Activated CD8-positive, alpha-beta memory T cell treated with anti-CD3 and anti-CD28 coated beads, Interleukin-2, amount 50 U/mL, for 1 hour (primary cell): Measurements from ENCODE around the gene IRF4.
"Not testable (repeated sequence)": the region's sequence is repeated elsewhere in the genome, so short reads cannot be mapped to it uniquely, and the experiment has no call there.

ENCODE experiments used
- DNase-seq: peaks from one replicate; pipeline ENCODE4 v3.0.0-alpha.2; 2020; ENCODE audit errors: extremely low read depth

The IRF4 gene

DNA sequence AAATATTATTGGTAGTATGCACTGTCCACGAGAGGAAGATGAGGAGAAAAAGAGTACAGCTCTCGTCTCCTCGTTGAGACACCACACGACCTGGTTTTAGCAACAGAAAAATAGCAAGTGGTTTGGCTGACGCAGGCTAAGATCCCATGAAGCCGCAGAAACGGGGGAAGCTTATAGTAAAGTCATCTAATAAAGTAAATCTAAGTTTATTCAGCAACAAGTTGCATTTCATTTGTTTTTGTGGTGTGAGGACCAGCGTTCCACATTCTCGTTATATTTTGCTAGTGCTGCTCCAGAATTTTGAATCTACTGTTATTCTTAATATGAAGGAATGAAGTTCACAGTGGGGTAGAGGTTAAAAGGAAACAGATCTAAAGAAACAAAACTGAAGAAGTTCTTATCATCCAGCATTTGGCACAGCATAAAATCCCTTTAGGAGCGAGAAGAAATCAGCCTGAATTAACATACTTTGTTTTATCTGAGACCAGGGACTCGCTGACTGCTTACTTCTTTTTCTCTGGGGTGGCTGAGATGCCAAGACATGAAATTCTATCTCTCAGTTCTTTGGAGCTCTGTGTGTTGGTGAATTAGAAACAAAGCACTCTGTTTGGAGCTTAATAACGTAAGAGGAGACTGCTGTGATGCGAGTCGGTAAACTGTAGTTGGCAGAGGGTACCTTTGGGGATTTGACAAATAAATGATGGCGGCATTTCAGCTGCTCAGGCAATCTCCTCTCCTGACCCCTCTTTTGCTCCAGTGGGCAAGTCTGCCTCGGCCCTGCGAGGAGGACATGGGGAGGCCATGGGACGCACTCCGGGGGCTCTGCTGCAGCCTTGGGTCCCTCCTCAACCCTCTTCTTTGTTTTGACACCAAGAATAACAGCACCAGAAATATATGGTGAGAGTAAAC, 24.9 kb upstream of the IRF4 start:
- no peak for DNase-seq

DNA sequence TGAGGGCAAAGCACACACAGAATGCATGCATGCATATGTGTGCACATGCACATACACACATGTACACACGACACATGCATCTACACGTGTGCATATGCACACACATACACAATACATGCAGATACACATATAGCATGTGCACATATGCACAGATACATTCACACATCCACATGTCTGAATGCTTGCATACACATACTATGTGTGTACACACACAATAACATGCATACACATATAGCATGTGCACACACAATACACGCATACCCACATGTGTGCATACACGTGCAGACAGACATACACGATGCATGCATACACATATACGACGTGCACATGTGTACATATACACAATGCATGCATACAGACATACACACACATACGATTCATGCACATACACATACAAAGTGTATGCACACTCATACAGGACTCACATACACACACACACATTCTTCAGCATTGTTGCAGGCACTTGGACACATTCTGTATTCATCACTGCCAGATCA, 24.2 kb upstream of the IRF4 start:
- DNase-seq = no peak

DNA sequence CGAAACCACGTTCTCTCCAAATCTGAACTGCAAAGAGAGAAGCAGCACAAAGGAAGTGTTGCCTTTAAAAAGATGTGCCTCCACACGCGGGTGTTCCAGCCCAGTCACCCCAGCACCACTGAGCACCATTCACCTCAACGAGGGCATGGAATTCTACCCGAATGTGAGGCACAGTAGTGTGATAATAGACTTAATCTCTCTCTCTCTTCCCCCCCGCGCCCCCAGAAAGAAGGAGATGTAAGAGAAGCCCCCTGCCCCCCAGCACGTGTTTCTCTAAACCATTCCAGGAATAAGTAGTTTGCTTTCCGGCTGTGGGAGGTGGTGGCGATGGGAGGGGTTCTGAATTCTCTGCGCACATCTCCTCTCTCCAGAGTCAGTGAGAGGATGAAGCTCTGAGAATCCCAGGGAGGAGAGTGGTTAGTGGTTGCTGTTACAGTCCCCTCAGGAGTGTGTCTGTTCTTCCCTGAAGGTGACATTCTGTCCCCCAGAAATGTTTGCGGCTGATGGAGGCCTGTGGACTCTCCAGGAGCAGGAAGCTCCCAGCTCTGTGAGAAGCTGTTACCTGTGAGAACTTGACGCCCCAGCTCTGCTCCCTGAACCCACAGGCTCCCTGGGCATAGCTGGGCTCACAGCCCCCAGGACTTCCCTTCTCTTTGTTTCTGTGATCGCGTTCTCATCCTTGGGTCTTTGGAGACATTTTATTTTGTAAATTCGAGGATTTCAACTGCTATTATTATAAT, 23.5 kb upstream of the IRF4 start:
- no peak for DNase-seq

DNA sequence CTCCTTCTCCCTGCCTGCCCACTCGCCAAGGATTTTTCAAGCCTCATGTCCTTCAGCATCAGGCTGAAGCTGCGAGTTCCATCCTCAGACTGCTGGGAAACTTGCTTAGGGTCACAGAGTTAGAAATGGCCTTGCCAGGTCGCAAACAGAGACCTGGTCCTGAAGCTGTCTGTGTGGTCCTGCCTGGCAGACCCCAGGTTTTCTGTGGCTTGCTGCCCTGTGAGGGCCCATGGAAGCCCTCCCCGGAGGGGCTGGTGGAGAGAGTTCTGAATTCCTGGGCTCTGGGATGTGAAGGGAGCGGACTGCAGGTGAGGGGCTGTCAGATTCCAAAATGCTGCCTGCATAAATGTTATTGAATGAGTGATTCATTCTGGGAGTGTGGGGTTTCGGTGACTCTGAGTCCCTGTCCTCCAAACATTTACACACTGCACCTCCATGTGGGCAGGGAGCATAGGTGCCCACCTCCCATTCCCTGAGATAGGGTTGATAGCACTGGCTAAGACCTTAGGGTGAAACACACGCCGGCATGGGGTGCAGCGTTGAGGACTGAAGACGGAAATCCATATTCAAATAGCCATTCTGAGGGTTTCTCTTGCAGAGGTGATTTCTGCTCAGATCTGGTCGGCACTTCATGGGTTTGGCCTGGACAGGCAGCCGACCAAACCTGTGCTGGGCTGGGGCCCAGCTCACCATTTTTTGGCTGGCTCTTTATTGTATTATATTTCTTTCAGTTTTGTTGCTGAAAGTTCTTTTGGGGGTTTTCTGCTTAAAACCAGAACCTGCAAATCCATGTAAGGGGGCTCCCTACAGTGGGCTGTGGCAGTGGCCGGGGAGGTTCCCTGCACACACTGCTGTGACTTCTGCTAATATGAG, 21.8 kb upstream of the IRF4 start:
- DNase-seq = no peak

DNA sequence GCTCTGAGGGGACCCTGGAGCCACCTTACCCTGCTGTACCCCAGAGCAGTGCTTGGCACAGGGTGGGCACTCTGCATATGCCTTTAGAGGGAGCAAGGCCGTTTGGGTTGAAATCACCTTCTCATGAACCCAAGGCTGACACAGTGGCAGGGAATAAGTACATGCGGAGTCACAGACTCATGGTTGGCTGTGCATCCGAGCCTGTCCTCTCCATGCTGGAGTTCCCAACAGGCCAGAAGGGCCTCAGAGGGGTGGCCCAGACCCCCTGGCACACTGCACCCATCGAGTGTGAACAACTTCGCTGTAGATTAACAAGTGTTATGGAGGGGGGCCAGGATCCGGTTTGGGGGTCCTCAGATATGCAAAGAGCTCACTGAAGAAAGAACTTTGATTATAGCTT, 21.0 kb upstream of the IRF4 start:
- DNase-seq = no peak

DNA sequence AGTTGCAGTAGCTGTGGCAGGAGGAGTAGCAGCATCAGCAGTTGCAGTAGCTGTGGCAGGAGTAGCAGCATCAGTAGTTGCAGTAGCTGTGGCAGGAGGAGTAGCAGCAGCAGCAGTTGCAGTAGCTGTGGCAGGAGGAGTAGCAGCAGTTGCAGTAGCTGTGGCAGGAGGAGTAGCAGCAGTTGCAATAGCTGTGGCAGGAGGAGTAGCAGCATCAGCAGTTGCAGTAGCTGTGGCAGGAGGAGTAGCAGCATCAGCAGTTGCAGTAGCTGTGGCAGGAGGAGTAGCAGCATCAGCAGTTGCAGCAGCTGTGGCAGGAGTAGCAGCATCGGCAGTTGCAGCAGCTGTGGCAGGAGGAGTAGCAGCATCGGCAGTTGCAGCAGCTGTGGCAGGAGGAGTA, 19.7 kb upstream of the IRF4 start:
- DNase-seq = not testable (repeated sequence)

DNA sequence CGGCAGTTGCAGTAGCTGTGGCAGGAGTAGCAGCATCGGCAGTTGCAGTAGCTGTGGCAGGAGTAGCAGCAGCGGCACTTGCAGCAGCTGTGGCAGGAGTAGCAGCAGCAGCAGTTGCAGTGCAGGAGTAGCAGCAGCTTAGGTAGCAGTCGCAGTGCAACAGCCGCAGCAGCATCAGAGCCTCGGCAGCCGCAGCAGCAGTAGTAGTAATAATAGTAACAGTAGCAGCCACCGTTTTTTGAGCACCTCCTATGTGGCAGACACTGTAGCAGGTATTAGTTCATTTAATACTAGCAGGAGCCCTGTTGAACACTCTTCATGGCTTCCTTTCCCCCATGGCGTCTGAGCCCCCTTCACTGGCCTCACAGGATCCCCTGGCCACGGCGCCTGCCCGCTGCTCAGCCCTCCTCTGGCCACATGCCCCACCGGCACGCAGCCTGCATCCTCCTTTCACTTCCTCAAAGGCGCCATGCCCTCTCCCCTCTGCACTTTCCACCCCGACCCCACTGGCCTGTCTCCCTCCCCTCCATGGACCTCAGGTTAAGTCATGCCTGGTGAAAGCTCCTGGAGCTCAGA, 19.1 kb upstream of the IRF4 start:
- DNase-seq = no peak

DNA sequence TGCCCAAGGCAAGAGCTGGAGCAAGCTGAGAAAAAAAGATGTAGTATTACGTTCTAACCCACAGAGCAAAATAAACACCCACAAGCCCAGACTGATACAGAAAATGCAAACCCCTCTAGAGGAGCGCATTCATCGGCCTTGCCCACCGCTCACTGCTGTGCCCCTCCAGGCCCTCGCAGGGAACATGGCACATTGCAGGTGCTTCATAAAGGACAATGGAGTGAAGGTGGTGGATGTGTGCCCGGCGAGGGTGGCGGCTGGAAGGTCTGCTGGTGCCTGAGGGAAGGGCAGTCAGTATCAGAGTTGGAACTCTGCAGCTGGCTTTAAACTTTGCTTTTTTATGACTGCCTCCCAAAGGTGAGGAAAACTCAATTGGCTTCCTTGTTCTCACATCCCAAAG, 18.5 kb upstream of the IRF4 start:
- no peak for DNase-seq

DNA sequence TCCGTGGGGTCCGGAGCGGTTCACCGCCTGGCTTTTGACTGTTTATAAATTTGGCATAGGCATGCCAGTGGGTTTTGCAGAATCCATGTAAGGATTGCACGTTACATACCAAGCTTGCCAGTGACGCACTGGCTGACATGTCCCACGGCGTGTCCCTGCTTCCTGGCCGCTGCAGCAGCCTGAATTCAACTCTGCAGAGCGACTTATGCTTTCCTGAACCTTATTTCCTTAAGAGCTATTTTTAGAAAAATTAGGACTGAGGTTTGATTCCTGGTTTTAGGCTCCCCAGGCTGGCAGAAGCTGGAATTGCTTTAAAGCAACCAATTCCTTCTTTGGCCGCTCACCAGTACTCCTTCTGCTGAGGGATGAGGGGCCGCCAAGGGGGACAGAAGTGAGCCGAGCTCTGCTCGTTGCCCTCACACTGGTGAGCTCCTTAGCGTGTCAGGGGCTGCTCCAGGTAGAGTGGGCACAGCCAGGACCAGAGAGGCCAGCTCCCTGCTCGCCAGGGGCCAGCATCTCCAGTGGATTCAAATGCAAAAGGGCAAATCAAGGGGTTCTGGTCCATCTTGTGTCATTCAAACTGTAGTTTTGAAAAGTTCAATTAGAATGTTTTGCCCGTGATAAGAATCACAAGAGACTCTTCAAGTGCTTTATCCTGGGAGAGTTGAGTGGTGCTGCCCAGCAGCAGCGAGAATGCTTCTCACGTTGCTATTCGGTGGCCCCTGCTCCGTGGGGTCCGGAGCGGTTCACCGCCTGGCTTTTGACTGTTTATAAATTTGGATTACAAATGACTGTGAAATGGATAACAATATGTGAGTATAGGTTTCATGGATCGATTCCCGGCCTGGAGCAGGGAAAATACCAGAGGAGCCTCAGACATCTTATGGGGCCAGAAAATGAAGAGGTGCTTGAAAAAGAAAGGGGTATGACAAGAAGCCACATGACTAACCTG, 17.5 kb upstream of the IRF4 start:
- DNase-seq = no peak

DNA sequence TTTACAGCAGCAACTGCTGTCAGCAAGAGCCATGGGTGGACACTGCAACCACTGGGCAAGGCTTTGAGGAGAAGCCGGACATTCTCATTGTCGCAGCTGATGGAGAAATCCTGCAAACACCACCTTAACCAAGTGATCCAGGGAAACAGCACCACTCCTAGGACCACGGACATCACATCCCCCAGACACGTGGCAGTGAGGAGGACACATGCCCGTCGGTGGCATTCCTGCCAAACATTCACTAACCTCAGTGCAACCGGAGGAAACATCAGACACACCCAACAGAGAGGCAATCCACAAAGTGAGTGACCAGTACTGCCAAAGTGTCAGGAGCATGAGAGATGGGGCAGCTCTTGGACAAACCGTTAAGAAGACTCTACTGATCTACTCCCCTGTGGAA, 16.6 kb upstream of the IRF4 start:
- no peak for DNase-seq

DNA sequence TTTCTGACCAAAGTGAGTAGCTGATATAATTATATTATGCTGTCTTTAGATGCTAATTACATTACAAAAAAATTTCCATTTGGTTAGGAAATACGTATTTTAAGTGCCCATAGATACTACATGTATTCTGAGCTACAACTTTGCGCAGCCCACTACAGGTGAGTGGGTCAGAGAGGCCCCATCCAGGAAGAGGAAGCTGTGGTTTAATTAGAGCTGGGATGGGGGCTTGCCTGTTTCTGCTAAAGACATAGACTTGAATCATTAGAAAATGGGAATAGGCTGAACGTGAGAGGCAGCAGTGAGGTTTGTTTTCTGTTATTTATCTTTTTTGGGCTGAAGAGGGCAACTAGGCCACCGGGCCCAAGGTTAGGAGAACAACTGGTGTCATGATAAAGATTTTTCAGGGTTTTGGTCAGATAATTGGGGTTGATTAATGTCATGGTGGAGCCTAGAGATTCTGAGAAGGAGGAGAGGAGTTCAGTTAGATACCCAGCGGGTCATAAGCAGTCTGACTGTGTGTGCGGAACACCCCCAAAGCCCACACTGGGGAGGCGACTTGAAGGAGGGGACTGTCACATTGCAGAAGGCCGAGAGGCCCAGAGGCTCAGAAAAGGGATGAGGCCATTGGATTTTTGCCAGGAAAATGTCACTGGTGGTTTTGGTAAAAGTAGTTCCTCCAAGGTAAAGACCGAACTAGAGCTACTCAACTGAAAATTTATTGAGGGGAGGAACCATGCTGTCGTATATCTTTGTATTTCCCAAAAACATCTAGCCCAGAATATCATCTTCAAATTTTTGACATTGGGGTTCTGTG, 14.5 kb upstream of the IRF4 start:
- no peak for DNase-seq

DNA sequence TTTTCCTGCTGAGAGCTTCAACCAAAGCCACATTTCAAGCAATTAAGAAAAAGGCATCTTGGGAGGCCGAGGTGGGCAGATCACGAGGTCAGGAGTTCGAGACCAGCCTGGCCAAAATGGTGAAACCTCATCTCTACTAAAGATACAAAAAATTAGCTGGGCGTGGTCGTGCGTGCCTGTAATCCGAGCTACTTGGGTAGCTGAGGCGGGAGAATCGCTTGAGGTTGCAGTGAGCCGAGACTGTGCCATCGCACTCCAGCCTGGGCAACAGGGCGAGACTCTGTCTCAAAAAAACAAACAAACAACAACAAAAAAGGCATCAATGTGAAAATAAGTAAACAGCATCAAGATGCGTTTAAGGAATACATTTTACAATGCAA, 13.9 kb upstream of the IRF4 start:
- not testable (repeated sequence) for DNase-seq

DNA sequence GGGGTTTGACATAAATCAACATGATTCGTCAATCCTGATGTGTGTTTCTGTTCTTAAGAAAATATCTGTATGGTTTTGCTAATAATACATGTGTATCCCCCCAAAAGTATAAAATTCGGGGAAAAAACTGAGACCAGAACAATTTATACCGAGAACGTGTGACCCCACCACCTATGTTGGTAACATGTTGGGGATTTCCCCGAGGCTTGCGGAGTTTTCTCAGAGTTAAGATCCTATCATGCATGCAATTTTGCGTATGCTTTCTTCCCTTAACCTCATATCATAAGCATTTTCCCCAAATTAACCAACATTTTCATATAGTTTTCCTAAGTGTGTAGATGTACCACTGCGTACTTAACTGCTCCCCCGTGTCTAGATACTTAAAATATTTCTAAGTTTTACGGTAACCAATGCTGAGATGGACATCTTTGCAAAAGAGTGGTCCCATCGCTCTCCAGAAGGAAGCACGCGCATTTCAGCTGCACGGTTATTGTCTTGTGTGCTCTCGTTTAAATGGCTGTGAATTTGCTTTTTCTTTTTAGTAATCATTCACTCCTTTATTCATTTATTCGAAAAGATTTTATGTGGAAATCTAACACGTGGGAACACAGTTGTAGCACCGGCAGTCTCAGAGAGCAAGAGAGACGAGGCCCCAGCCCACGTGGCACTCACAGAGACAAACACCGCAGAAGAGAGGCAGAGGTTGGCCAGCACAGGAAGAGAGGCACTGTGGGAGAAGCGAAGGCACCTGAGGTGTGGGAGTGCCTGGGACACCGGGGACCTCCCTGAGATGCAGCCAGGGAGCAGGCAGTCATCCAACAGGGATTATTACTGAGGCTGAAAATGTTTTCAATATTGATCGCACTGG, 13.2 kb upstream of the IRF4 start:
- DNase-seq = no peak

DNA sequence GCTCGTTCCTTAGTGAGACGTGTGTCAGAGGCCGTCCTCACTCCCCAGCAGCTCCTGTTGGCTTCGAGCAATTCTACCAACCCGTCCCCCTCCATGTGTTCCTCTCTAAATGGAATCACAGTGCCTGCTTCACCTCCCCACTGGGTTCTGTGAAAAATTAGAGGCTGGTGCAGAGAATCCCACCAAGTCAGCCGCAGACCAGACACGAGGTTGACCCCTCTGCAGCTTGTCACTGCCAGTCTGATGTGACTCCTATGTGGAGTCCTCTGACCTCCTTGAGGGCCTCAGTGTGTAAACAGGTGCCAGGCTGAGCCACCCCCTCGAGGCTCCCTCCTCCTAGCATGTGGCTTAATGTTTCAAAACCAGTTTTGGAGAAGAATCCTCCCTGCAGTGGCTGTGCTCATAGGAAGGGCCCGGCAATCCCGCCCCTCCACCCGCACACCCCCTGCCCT, 12.6 kb upstream of the IRF4 start:
- no peak for DNase-seq

DNA sequence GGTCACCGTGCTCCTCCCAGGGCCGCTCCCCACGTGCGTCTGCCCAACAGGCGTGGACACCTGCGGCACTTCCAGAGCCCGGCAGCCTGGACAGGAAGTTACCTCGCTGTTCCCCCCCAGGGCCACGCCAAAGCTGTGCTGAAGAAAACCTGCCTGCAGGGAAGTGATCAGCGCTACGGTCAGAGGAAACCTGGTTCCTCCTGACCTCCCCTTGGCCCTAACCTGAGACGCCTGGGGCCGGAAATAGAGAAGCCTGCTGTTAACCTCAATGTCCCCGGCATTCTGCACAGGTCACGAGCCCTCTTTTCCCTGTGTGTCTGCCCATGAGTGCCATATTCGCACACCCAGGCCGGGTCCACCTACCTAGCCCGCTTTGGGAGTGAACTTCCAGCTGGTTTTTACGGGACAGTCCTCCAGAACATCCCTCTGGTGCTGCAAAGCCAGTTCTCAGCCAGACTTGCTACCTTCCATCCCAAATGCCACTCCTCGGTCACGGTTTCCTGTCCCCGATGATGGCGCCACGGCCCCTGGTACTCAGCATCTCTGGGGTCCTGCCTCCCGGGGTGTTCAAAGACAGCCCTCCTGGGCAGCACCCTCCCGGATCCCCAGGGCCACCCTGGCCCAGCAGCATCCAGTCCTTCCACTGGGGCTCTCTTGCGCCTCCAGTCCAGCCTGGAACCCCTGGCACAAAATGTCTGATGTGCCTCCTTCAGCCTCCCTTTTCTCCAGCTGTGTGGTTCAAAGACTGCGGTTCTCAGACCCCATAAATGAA, 12.0 kb upstream of the IRF4 start:
- DNase-seq = no peak

DNA sequence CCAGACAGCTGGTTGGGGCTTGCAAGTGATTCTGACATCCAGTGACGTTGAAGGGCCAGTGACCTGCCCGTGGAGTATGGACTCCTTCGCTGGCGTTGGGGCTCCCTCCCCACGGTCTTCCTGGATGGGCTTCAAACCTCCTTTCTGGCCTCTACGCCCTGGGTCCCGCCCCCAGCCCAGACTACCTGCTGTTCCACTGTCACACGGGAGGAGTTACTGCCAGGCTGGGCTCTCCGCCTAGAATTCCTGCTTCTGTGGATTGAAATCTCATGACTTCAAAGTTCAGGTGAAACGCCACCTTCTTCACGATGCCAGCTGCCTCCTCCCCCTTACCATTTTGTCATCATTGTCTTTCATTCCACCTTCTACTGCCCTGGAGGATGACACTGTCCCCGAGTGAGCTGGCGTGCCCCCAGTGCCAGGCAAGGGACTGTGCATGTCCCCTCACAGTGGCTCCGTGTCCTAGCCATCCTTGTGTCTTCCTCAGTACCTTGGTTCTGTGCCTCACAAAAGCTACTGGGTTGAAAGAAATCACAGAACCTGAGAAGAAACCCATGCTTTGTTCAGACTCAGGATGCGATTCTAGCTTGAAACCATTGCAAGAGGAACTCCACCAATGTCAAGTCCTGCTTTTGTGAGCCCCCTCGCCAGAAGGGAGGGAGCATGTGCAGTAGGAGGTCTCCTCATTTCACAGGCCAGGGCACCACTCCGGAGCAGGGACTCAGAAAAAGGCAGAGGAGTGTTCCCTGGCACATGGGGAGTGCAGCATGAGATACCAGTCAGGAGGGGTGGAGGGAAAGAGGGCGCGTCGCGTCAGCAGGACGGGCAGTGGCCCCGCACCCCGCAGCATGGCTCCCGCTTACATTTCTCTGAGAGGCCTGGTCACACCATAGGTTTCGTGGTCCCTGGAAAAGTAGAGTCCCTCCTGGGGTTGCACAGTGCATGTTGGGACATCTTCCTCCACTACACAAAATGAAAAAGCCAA, 11.0 kb upstream of the IRF4 start:
- DNase-seq = no peak
